BJ (cell line): ENCODE data around the gene NFYC. TPM values are rescaled to one million over a fixed set of nuclear protein-coding genes. Genes with fewer than 3 reads are reported as not detected.

Source experiments
- CTCF ChIA-PET: fragments of 350-600 bp; formaldehyde crosslinking; extraction: SDS; loops from one replicate; lab custom pipeline; 2021; ENCODE audit warnings: antibody characterized with exemption, inconsistent platforms; lab: Yijun Ruan, JAX
- POLR2A ChIA-PET: fragments of 300-600 bp; sonication (Branson Sonifier 250); formaldehyde crosslinking; extraction: SDS; loops from one replicate; lab custom pipeline; 2021; ENCODE audit warnings: antibody characterized with exemption; lab: Charles Lee
- DNase-seq: peaks from one replicate; pipeline ENCODE4 v3.0.0-alpha.2; 2011; ENCODE audit warnings: low read depth
- H3K27me3 ChIP-seq: 2 replicates; pipeline ENCODE4 v1.6.0; 2011; ENCODE audit warnings: low read length; ENCODE audit not compliant: control insufficient read depth, insufficient read depth
- H3K36me3 ChIP-seq: 2 replicates; pipeline ENCODE4 v1.5.1; 2011; ENCODE audit warnings: low read length; ENCODE audit not compliant: control insufficient read depth, insufficient read depth
- H3K4me3 ChIP-seq: 2 replicates; pipeline ENCODE4 v1.5.1; 2011; ENCODE audit warnings: low read depth, mild to moderate bottlenecking, control low read depth, low read length
- CTCF ChIP-seq: IDR thresholded peaks from 2 replicates; pipeline ENCODE4 v1.5.1; 2011; ENCODE audit warnings: low read depth, mild to moderate bottlenecking, control low read depth, inconsistent platforms, low read length, moderate library complexity; ENCODE audit not compliant: insufficient read depth
- polyA plus RNA-seq: library from polyadenylated mRNA; depleted of rRNA; stranded (reverse); fragments of >200 nt; gene quantifications from 2 replicates; pipeline ENCODE4 v1.2.3, GENCODE V29; 2011

NFYC gene
- polyA plus RNA-seq, 1 experiment = 63.2 TPM

GRCh38 chr1:40749817-40750216 is 58.3 kb downstream of the NFYC start:
- POLR2A ChIA-PET = interaction anchor here (0.6 kb wide), 1 partner anchor 11 kb away, joined by 3 read pairs; no protein-coding TSS in a partner anchor
- DNase-seq = no peak
- CTCF ChIA-PET = interaction anchor here (0.8 to 1.0 kb wide), 2 partner anchors 15 to 16 kb away, joined by 3 read pairs; no protein-coding TSS in a partner anchor
- Histone ChIP-seq H3K4me3 (no peak overlapping the region), H3K27me3 (no peaks in the 10 kb centered on the region), H3K36me3 (no peaks in the 10 kb centered on the region; the same call in 1 of the 2 replicates)
- no peak for TF ChIP-seq CTCF

- peaks cover 2% of the 10 kb centered on the region for H3K36me3 ChIP-seq
- CTCF ChIA-PET = interaction anchor here (0.6 to 1.0 kb wide), 3 partner anchors 10 to 15 kb away, joined by 3 to 4 read pairs (median 3); no protein-coding TSS in a partner anchor
Measured at GRCh38 chr1:40750451-40750908, 59.0 kb downstream of the NFYC start.

GRCh38 chr1:40751802-40752201 is 60.3 kb downstream of the NFYC start:
- no peak for DNase-seq
- TF ChIP-seq CTCF = no peak
- POLR2A ChIA-PET = no interaction called here
- no peak overlapping the region for H3K4me3 ChIP-seq
- no peaks in the 10 kb centered on the region for H3K27me3 ChIP-seq
- peaks cover 3% of the 10 kb centered on the region for H3K36me3 ChIP-seq
- CTCF ChIA-PET = interaction anchor here (3.5 kb wide), 1 partner anchor 23 kb away, joined by 18 read pairs; no protein-coding TSS in a partner anchor

More at GRCh38 chr1:40750451-40750908, 59.0 kb downstream of the NFYC start:
- POLR2A ChIA-PET = interaction anchor here (0.6 kb wide), 1 partner anchor 11 kb away, joined by 3 read pairs; no protein-coding TSS in a partner anchor
- peak; percentile 52 for DNase-seq
- Histone ChIP-seq H3K27me3 (no peaks in the 10 kb centered on the region), H3K4me3 (no peak overlapping the region)
- TF ChIP-seq CTCF = no peak

GRCh38 chr1:40753142-40753882 is 61.8 kb downstream of the NFYC start:
- H3K27me3 ChIP-seq = no peaks in the 10 kb centered on the region
- CTCF ChIA-PET = interaction anchor here (0.9 to 3.5 kb wide), 4 partner anchors 9 to 21 kb away, joined by 3 to 18 read pairs (median 6); no protein-coding TSS in a partner anchor
- POLR2A ChIA-PET = no interaction called here
- H3K4me3 ChIP-seq = no peak overlapping the region
- peaks cover 9% of the 10 kb centered on the region for H3K36me3 ChIP-seq
- DNase-seq = no peak
- TF ChIP-seq CTCF = no peak

GRCh38 chr1:40754201-40754600 is 62.7 kb downstream of the NFYC start:
- DNase-seq = no peak
- POLR2A ChIA-PET = no interaction called here
- CTCF ChIA-PET = interaction anchor here (1.4 to 3.5 kb wide), 4 partner anchors 11 to 198 kb away, joined by 3 to 18 read pairs (median 6); no protein-coding TSS in a partner anchor
- peaks cover 9% of the 10 kb centered on the region for H3K36me3 ChIP-seq
- no peaks in the 10 kb centered on the region for H3K27me3 ChIP-seq
- no peak overlapping the region for H3K4me3 ChIP-seq
- no peak for TF ChIP-seq CTCF
